EL (cell line): ENCODE results near the gene GCNT4.
A peak's percentile ranks its signal among the peaks of the same experiment; 100 is the strongest.

Experiments
- DNase-seq: peaks from one replicate; pipeline ENCODE4 v3.0.0-alpha.2; 2016

GCNT4 gene

DNA sequence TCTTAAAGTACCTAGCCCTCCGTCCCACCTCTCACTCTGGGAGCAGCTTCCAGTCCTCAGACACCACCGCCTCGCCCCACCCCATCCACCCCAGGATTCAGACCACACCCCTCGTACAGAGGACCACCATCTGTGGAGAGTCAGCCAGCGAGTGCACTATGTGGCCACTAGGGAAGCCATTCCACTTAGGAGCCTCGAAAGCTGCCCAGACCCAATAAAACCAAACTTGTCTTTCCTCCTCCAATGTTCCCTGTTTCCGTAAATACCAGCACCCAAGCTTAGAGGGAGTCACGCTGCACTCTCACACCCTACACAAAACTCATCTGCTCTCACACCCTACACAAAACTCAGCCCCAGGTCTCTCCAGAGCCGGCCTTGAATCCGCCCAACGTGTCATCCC lies 1.9 kb downstream of the GCNT4 start:
- peak; percentile 46 for DNase-seq

DNA sequence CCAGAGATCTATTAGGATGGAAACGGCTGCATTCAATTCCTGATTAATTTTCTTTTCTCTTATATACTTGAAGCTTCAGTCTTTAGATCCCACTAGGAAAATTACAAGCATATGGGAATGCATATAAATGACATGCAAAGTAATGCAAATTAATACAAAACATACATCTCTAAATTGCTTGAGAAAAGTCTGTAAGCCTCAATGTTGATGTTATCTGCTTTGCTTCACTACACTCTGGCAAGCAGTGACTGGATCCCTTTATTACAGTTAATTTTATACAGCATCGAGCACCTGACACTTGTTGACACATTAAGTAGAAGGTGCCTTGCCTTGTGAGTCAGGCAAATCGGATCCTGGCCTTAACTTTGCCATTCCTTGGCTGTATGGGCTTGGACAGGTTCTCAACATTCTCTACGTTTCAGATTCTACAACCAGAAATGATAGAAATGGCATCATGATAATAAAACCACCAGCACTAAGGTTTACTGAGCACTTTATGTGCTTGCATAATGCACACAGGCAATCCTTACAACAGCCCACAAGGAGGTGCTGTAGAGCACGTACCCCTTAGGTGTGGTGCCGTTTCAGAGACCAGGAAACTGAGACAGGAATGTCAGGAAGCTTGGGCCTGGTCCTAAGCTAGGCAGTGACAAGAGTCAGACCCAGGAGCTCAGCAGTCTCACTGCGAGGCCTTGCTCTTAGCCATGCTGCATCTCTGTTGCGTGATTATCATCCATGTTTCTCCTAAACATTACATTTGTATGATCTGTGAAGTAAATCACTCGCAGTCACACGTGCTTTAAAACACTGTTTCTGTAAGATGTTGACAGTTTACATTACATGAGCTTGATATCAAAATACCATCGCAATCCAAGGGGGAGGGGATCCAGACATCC lies 2.7 kb downstream of the GCNT4 start:
- DNase-seq, result peak; percentile 74

DNA sequence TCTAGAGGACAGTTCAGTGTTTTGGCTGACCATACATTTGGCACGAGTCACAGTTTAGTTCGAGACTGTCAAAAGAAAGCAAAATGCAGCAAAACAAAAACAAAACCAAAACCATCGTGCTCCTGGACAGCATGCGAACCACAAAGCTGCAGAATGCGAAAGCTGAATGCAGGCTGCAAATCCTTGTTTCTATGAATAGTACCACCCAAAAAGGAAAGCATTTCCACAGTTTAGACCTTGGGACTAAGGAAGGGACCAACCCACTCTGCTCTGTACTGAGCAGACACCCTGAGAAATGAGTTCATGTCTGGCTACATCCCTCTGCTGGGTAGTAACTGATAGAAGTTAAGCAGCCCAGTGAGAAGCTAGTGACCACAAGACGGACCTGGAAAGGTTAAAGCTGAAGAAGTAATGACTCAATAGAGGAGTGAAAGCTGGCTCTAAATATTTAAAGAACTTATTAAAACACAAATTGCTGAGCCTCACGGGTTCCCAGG lies 3.9 kb downstream of the GCNT4 start:
- peak; percentile 36 for DNase-seq

DNA sequence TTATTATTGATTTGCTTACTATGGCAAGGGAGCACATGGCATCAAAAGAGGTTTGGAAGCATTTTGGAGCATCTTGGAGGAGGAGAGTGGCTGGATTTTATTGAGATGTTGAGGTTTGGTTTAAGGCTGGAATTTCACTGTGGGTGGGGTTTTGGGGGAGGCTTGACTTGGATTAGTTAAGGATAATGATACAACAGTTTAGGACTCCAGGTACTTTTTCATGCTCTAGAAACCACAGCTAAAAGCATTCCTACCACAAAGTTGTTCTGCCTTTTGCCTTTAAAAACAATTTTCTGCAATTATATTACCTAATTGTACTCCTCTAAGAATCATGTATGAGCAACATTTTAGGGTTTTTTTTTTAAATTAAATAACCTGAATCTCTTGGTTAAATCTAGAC lies 5.0 kb downstream of the GCNT4 start:
- DNase-seq, result no peak

DNA sequence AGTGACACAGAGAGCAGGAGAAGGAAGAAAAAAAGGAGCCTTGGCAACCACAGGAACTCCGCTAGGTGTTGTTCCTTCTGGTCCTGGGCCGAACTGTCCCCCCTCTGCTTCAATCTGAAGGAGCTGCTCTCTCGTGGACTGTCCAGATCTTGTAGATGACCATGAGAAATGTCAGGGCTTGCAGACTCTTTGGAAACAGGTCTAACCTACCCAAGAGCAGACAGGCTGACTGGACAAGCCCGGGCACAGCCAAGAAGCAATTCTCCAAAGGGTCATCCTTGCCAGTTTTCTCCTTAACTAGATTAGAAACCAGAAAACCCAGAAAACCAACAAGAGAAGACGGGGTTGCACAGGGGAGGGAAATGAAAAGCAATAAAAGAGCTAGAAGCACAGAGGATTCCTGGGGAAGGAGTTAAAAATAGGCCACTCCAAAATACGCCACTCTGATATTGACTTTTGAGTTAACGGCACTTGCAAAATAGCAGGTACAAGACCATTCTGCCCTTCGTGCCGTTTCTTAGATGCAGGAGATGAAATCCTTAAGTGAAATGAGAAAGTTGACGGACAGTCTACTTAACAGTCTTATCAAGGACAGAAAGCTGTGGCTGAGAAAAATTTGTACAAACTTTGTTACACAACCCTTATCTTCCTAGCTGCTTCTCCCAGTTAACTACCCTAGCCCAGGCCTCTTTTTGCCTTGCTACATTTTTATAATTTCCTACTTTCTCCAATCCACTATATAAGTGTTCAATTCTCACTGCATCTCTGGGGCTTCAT lies 5.8 kb downstream of the GCNT4 start:
- DNase-seq, result no peak

DNA sequence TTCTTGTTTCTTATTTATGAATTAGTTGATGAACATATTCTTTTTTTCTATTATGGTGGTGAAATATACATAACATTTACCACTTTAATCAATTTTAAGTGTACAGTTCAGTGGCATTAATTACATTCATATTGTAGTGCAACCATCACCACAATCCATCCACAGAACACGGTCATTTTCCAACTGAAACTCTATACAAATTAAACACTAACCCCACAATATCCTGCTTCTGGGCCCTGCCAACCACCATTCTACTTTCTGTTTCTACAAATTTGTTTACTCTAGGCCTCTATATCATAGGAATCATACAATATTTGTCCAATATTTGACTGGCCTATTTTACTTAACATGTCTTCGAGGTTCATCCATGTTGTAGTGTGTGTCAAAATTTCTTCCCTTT lies 7.3 kb downstream of the GCNT4 start:
- no peak for DNase-seq

DNA sequence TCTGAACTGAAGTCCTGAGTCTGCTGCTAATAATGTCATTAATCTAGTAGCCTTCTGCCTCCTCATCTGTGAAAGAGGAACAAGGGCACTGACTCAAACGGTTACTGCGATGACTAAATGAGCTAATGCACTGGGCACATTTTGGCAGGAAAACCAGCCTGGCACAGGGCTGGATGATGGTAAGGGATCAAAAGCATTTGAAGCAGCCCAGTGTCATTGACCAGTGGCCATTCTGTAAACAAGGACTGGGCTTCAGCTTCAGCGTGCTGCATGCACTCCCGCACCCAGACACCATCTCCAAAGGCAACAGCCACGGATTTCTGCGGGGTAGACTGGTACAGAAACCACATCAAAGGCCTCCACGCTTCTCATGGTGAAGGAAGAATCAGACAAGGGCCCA lies 8.0 kb downstream of the GCNT4 start:
- no peak for DNase-seq

DNA sequence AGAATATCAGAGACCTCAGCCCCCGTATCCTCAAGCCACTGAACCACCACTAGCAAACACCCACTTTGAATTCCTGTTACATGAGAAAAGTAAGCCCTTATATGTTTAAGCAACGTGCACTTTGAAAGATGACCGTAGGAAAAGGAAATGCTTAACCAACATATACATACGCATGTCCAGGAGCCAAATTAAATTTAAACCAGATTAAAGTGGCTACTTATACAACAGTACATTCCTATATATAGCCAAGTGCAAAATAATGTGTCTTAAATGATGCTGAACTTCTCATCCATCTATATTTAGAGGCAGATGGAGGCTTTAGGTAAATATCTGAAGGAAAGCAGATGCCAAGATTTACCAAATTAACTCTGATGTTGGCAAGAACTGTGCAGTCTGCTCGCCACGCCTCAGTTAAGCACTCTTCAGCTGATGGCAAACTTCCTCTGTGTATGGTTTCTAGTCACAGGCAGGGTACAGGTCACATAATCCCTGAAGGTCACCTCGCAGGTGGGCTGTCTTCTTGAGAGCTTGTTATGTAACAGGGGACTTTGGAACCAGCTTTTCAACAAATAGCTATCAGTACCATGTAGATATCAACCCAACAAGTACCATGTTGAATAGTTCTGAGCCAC lies 8.6 kb downstream of the GCNT4 start:
- no peak for DNase-seq

DNA sequence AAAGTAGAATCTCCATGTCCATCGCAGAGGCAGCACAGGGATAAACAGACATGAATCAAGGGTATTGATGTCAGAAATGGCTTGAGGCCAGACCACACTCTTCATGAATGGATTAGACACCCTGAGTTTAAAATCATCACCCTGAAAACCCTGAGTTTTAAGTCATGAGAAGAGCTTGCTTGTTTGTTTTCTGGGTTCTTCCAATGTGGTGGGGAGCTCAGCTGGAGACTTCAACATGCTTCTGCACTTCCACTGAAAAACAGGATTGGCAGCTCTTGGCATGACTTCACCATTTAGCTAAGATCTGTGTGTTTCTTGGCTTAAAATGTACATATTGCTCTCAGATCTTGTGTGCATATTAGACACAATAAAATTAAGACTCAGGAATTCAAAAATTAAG lies 9.8 kb downstream of the GCNT4 start:
- DNase-seq, result no peak

DNA sequence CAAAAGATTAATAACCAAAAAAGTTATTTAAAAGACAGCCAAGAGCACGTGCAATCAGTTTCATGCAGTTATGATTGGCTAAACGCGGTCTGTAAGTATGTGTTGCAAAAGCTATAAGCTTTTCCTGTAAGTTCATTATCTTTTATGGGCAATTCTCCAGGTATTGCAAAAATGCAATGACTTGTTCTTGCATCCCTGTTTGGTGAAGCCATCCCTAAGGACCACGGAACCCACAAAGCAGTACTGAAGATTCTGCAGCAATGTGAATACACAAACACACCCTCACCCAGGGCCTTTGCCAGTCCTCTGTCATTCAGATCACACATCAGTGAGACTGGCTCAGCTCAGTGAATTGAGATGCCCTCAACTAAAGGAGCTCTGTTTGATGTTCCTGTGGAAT lies 11.4 kb downstream of the GCNT4 start:
- peak; percentile 49 for DNase-seq

DNA sequence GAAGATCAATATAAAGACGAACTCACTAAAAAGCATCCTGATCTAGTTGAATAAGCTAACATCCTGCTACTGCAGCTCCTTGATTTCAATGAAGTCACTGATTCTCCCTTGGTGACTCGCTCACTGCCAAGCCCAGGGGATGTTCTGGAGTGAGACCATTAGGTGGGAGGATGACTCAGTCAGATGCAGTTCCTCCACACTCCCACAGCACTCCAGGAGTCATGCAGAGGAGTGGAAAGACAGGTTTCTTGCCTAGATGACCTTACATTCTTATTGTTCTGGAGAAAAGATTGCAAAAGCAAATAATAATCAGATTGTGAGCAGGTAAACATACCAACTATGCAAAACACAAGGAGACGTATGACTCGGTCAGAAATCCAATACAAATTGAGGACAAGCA lies 15.3 kb downstream of the GCNT4 start:
- peak; percentile 83 for DNase-seq

DNA sequence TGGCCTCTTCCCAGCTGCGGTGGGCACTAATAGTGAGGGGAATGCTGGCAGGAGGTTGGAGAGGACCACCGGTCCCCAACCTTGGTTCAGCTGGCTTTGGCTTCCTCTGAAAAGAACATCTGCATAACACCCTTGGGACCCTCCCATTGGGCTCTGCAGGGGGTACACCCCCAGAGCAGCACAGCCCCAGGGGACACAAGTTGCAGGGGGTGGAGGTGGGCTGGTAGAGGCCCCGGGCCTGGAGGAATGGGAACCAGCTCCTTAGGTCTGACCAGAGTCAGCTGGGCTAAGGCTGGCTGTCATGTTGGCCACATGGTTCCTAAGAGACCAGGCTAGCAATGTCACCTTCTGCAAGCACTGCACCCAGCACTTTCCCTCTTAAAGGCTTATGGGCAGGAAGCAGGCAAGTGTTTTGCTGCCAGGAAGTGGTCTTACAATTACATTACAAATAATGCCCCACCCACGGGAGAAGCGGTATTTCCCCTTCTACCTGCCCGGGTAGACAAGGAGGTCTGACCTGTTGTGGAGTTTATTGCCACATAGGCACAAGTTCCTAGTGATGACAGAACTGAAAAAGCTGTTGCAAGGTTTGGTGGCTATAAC lies 18.1 kb downstream of the GCNT4 start:
- no peak for DNase-seq

DNA sequence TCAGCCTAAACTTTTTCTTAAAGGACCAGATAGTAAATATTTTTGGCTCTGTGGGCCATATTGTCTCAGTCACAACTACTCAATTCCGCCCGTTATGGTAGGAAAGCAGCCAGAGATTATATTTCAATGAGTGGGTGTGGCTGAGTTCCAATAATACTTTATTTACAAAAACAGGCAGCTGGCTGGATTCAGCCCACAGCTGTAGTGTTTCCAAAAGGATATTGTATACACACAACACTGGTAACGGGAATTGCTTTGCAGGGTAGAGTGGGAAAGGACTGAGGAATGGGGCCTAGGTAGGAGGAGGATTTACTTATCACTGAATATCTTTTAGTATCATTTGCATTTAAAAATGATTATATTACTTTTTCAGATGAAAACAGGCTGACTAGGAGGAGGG lies 21.0 kb downstream of the GCNT4 start:
- no peak for DNase-seq

DNA sequence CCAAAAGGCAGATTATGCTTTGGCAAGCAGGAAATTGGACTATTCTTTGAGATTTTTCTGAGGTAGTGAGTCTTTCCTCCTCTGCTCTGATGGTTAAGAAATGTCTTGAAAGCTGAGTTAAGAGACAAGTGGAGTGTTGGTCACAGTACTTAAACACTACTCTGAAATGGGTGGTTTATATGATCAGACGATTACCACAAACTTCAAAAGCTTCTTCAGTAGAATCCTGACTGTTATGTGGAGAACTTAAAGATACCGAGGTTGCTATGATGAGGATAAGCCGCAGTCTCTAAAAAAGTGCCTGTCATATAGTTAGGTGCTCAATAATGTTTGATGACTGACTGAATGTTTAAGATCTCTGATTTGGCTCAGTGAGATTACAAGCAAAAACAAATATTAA lies 24.3 kb downstream of the GCNT4 start:
- no peak for DNase-seq

DNA sequence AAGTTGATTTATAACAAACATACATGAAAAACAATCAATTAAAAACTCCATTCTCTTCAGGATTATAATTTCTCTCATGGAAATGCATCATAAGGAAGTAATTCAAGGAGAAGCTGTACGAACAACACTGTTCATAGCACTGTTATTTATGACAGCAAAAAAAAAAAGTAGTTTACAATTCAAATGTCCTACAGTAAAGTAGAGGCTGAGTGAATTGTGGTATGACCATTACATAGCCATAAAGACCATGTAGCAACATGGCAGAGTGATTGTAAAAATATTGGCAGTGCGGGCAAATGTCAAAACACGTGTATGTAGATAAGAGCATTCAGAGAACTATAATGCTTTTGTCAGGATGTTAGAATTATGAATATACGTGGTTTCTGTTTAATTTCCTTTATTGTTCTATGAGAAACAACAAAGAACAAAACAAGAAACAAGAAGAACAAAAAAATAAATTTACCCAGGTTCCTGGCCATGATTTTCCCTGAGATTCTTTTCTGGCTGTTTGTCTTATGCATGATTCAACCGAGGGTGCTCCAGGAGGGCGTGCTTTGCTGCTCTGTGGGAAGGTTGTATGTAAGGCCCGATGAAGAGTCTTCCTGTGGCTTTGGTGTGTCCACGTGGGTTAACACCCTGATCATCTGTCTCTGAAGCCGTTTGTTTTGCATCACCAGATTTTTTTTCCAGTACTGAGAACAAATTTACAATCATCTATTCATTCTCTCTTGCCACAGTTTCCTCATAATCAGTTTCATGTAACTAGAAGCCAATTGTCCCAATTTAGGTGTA lies 28.8 kb downstream of the GCNT4 start:
- no peak for DNase-seq

DNA sequence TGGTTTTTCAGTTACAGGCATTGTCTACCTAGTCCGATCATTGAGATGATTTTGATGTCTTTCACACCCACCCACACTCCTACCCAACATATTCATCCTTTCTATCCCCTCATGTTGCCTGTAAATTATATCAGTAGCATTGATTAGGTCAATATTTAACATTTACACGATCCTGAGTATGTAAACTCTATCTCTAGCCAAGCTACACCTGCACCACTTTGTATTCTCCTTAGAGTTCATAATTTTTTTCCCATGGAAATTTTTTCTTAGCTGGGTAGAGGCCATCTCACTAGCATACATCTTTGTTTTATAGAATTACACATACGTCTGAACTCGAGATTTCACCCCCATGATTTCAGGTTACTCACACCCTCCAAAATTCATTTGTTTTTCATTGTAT lies 30.6 kb downstream of the GCNT4 start:
- no peak for DNase-seq

DNA sequence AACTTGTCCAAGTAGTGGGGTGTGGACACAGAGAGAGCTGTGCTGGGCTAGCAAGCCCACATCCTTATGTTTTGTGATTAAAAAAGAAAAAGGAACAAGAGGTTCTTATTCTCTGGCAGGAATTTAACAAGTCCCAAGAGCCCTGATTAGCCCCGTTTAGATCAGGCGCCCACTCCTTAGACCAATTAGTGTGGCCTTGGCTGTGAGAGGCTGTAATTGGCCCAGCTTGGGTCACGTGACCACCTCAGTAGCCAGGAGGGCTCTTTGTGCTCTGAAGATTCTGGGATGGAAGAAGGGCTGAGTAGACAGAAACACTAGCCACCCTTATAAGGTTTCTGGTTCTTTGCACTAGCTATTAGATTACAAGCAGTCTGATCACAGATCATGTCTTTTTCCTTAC lies 31.1 kb downstream of the GCNT4 start:
- no peak for DNase-seq

DNA sequence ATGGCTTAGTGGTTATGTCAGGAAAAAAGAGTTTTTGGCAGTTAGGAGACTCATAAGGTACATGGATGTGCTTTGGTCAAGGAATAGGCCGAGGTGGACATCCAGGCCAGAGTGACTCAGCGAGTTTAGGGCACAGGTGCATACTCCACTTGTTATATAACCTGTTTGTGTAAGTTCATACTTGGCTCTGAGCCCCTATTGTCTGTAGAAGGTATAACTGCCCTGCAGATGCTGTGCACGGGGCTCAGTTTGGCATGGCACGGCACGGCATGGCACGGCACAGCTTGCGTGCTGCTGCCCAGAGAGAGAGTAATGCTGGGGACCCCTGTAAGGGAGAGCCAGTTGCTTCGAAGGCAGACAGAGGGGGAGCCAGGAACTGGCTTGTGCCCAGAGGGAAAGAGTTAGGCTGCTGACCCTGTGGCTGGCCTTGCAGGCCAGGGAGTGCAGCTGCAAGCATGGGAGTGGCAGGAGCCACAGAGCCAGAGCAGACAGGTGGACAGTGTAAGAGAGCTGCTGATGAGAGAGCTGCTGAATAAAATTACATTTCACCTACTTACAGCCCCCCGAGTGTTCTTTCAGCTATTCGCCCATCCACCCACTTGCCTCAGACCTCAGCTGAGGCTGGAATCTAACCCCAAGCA lies 32.2 kb downstream of the GCNT4 start:
- DNase-seq, result no peak

DNA sequence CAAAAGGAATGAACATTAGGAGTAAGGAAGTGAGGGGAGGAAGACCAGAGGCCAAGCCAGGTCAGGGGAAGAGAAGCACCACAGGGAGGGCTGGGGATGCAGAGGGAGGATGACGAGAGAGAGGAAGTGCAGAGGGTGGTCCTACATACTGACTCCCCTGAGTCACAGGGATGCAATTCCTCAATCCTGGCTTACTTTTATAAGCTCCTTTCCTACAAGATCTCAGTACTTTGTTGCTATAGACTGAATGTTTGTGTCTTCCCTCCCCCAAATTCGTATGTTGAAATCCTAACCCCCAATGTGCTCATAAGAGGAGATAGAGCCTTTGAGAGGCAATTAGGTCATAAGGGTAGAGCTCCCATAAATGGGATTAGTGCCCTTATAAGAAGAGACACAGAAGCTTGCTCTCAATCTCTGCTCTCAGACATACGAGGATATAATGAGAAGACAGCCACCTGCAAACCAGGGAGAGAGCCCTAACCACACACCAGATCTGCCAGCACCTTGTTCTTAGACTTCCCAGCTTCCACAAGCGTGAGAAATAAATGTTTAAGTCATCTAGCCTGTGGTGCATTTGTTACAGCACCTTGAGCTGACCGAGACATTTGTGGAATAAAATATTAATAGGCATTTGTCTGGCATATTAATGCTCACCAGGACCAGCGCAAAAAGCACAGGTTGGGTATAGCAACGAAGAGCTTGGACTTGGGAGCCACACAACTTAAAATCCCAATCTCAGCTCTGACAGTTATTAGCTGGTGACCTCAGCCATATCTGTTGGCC lies 33.4 kb downstream of the GCNT4 start:
- DNase-seq, result peak; percentile 44

DNA sequence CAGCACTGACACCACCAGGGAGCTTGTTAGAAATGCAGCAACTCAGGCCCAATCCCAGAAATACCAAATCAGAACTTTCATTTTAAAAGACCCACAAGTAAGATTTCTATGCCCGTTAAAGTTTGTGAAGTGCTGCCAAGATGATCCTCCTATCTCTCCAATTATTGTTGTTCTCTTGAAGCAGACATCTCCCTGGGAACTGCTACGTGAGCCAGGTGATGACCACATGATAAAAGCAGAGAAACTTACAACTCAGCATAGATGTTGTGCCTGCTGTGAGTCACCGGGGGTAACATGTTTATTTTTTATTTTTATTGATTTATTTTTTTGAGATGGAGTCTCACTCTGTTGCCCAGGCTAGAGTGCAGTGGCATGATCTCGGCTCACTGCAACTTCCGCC lies 34.4 kb downstream of the GCNT4 start:
- no peak for DNase-seq

DNA sequence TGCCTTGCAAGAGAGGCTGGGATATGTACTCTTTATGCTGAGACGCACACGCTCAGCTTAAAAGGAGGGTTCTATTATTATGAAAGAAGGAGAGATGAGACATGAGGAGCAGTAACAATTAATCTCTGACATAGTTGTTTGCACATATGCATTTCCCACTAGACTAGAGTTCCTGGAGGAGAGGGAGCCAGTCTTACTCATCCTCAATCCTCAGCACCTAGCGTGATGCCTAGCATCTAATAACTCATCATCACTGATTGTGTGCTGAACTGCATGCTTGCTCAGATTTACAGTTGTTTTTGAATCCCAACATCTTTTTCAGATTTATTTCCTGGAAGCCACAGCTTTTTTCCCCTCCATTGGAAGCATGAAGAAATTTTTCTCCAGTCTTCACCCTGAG lies 35.5 kb downstream of the GCNT4 start:
- no peak for DNase-seq
